Measurements from ENCODE around the gene HTR4. TPM values are rescaled to one million over a fixed set of nuclear protein-coding genes. Genes with fewer than 3 reads are reported as not detected.

Gene HTR4
- total RNA-seq, 2 donors from 2014 or later: not detected

- no peak for TF ChIP-seq CTCF (IDR thresholded peaks at IDR 0.05)
- TF ChIP-seq POLR2A (IDR thresholded peaks at IDR 0.05): no peak
- Histone ChIP-seq H3K27ac (no peak overlapping the region), H3K4me1 (no peaks in the 10 kb centered on the region), H3K4me3 (no peak overlapping the region), H3K27me3 (no peaks in the 10 kb centered on the region), H3K36me3 (replicated peaks in 1 of 2; ENCODE audit: insufficient read depth in 1 of 2, low read depth in 2 of 2) (no peaks in the 10 kb centered on the region), H3K9me3 (no peaks in the 10 kb centered on the region)
- intact Hi-C loops (cut with DNase I): no loop called here
- DNase-seq: no peak
- 83% methylated on average over 1 of the region's 1 CpG for WGBS, 2 donors
- ATAC-seq: no peak
These were observed 194.7 kb downstream of the HTR4 start for GRCh38 chr5:148459669-148460068.

- TF ChIP-seq POLR2A (IDR thresholded peaks at IDR 0.05) (no peak), CTCF (IDR thresholded peaks at IDR 0.05) (no peak)
- no peaks in the 10 kb centered on the region for H3K9me3 ChIP-seq
- no peak overlapping the region for H3K27ac ChIP-seq
- WGBS, 2 donors: 80 to 87% methylated on average over 3 of the region's 3 CpGs
- no peaks in the 10 kb centered on the region for H3K27me3 ChIP-seq
- H3K4me3 ChIP-seq: no peak overlapping the region
- intact Hi-C loops (cut with DNase I): no loop called here
- H3K4me1 ChIP-seq: no peaks in the 10 kb centered on the region
- ATAC-seq: no peak
- H3K36me3 ChIP-seq (replicated peaks in 1 of 2; ENCODE audit: insufficient read depth in 1 of 2, low read depth in 2 of 2): no peaks in the 10 kb centered on the region
- DNase-seq: no peak
These were observed 196.1 kb downstream of the HTR4 start for GRCh38 chr5:148458036-148458888.

- H3K27me3 ChIP-seq: no peaks in the 10 kb centered on the region
- no peaks in the 10 kb centered on the region for H3K36me3 ChIP-seq (replicated peaks in 1 of 2; ENCODE audit: insufficient read depth in 1 of 2, low read depth in 2 of 2)
- no peaks in the 10 kb centered on the region for H3K9me3 ChIP-seq
- peak in 1 of 4 donors; percentile 13 for DNase-seq
- intact Hi-C loops (cut with DNase I): no loop called here
- WGBS, 2 donors: 47 to 56% methylated on average over 5 of the region's 5 CpGs
- no peak for ATAC-seq
- no peak overlapping the region for H3K27ac ChIP-seq
- no peaks in the 10 kb centered on the region for H3K4me1 ChIP-seq
- TF ChIP-seq POLR2A (IDR thresholded peaks at IDR 0.05) (no peak), CTCF (IDR thresholded peaks at IDR 0.05) (peak in 1 of 7 experiments; percentile 7)
- H3K4me3 ChIP-seq: no peak overlapping the region
These were observed 197.1 kb downstream of the HTR4 start for GRCh38 chr5:148457183-148457620.

- no peaks in the 10 kb centered on the region for H3K36me3 ChIP-seq (replicated peaks in 1 of 2; ENCODE audit: insufficient read depth in 1 of 2, low read depth in 2 of 2)
- no peak overlapping the region for H3K4me3 ChIP-seq
- ATAC-seq (no peak), DNase-seq (no peak)
- intact Hi-C loops (cut with DNase I): no loop called here
- no peaks in the 10 kb centered on the region for H3K4me1 ChIP-seq
- TF ChIP-seq POLR2A (IDR thresholded peaks at IDR 0.05): no peak
- TF ChIP-seq CTCF (IDR thresholded peaks at IDR 0.05): no peak
- H3K27ac ChIP-seq: no peak overlapping the region
- 76 to 80% methylated on average over 6 of the region's 6 CpGs for WGBS, 2 donors
- no peaks in the 10 kb centered on the region for H3K9me3 ChIP-seq
- H3K27me3 ChIP-seq: no peaks in the 10 kb centered on the region
These were observed 199.1 kb downstream of the HTR4 start for GRCh38 chr5:148455185-148455584.

- H3K27ac ChIP-seq: no peak overlapping the region
- H3K9me3 ChIP-seq: no peaks in the 10 kb centered on the region
- DNase-seq: no peak
- no peaks in the 10 kb centered on the region for H3K27me3 ChIP-seq
- WGBS, 2 donors: 45 to 48% methylated on average over 5 of the region's 5 CpGs
- ATAC-seq: no peak
- H3K36me3 ChIP-seq (replicated peaks in 1 of 2; ENCODE audit: insufficient read depth in 1 of 2, low read depth in 2 of 2): no peaks in the 10 kb centered on the region
- H3K4me1 ChIP-seq: no peaks in the 10 kb centered on the region
- no peak for TF ChIP-seq POLR2A (IDR thresholded peaks at IDR 0.05)
- no peak for TF ChIP-seq CTCF (IDR thresholded peaks at IDR 0.05)
- intact Hi-C loops (cut with DNase I): no loop called here
- no peak overlapping the region for H3K4me3 ChIP-seq
These were observed 199.8 kb downstream of the HTR4 start for GRCh38 chr5:148454576-148454975.

All from body of pancreas (tissue), 4 donors.